MV-4-11 (cell line): ENCODE measurements around the gene NTHL1.

Experiments
- DNase-seq: peaks from one replicate; lab custom pipeline; 2025; lab: John Stamatoyannopoulos, UW

Gene NTHL1

DNA sequence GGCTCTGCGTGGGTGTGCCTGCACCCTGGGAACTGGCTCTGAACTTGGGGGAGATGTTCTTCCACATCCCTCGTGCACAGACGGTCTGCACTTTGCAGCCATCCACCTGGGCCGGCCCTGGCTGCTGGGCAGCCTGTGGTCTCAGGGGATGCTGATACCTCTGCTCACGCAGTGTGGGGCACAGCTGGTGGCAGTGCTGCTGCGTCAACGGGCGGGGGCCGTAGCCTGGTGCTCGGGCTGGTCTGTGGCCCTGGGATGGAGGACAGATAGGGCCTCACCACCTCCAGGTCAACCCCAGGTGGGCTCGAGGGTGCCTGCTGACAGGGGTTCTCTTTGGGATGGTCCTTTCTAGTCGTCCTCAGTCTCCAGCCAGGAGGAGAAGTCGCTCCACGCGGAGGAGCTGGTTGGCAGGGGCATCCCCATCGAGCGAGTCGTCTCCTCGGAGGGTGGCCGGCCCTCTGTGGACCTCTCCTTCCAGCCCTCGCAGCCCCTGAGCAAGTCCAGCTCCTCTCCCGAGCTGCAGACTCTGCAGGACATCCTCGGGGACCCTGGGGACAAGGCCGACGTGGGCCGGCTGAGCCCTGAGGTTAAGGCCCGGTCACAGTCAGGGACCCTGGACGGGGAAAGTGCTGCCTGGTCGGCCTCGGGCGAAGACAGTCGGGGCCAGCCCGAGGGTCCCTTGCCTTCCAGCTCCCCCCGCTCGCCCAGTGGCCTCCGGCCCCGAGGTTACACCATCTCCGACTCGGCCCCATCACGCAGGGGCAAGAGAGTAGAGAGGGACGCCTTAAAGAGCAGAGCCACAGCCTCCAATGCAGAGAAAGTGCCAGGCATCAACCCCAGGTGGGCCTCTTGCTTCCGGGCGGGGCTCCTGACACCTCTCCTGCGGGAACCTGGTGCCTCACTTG is 36.5 kb upstream of the NTHL1 start:
- DNase-seq, result no peak

DNA sequence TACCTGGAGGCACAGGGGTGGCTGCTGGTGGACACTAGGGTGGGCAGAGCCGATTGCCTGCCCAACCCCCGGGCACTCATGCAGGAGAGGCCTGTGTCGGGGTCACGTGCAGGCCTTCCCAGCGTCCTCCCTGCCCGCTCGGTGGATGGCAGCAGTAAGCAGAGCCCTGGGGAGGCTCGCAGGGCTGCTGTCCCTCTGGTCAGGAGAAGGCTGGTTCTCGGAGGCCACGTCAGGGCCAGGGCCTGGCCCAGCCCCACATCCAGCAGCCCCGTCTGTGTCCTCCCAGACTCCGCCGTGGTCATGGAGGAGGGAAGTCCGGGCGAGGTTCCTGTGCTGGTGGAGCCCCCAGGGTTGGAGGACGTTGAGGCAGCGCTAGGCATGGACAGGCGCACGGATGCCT is 35.8 kb upstream of the NTHL1 start:
- DNase-seq, result no peak

DNA sequence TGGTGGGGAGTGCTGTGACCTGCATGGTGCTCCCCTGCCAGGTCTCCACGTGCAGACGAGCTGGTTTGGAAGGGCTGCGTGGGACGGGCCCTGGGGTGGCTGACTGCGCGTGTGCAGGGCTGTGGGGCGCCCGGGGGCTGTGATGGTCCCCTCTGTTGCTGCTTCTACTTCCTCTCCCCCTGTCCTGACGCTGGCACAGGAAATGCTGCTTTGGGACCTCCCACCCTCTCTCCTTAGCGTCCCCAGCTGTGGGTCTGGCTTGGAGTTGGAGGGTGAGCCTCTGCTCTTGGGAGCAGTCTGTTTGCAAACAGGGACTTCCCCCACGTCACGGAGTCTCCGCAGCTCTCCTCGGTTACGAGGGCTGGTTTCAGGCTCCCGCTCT is 35.3 kb upstream of the NTHL1 start:
- no peak for DNase-seq

DNA sequence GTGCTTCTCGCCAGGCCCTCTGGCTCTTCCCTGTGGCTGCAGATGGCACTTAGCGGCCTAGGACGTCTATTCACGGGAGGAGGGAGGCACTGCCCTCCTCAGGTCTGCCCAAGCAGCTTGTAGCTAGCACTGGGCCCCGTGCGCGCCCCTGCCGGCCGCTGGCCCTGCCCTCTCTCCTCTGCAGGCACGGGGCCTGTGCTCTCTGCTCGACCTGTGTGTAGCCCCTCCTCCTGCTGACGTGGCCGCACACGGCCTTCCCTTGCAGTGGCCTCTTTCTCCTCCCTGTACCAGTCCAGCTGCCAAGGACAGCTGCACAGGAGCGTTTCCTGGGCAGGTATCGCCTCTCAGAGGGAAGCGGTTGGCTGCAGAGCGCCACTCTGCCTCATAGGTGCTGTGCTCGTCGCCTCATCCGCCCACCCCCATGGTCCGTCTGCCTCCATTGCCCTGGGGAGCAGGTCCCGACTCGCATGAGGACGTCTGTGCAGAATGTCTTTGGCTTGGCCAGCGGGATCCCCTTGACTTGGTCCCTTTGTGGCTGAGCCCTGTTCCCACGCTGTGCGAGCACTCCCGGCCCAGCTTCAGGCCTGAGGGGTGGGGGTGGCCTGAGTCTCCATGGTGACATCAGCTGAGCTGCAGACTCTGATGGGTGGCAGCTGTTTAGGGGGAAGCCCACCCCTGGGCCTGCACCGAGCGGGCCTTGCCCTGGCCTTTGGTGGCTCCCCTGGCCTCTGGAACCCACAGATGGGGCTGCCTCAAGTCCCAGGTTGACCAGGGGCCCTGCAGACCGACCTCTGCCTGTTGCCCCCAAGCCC is 34.7 kb upstream of the NTHL1 start:
- no peak for DNase-seq

GRCh38 chr16:2081201-2082084 is 33.8 kb upstream of the NTHL1 start:
- no peak for DNase-seq

- DNase-seq, result no peak
Observed at GRCh38 chr16:2079991-2080390, 32.4 kb upstream of the NTHL1 start.

DNA sequence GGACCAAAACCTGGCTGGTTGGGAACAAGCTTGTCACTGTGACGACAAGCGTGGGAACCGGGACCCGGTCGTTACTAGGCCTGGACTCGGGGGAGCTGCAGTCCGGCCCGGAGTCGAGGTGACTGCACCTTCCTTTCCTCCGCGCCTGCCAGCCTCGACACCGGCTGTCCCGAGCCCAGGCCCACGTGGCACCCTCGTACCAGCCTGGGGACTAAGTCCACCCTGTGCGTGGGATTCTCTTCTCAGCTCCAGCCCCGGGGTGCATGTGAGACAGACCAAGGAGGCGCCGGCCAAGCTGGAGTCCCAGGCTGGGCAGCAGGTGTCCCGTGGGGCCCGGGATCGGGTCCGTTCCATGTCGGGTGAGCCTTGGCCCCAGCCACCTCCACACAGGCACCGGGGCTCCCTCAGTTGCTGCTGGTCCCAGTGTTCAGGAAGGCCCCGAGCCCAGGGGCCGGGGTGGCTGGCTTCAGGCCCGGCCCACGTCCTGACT is 31.7 kb upstream of the NTHL1 start:
- no peak for DNase-seq

GRCh38 chr16:2078691-2079090 is 31.1 kb upstream of the NTHL1 start:
- no peak for DNase-seq

DNA sequence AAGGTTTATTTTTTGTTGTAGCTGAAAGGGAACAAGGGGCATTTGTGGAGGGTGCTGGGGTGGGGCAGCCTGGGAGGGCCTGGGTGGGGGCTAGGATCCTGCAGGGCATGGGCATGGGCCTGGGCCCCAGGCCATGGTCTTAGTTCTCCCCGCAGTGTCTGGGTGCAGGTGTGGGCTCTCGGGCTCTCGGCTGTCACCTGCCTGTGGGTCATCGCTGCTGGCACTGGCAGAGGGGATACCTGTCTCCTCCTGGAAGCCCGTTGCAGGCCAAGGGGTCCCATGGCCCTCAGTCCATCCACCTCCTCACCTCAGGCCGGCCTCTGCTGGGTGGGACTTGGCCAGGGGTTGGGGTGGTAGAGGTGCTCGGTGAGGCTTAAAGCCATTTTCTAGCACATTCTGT is 30.5 kb upstream of the NTHL1 start:
- DNase-seq, result no peak

DNA sequence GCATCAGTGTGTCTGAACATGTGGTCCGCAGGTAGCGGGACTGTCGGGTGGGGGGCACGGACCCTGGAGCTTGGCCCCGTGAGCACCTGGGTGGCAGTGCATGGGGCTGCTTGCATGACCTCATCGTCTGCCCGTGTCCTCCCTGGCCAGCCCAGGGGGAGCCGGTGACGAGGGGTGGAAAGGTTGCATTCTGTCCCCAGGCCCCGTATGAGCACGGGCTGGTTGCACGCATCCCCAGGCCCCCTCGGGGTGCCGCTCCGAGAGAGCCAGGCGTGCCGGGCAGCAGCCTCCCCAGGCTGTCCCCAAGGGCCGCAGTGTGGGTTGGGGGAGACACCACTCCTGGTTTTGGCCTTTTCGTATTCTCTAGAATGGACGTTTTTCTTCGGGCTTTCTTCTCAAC is 30.1 kb upstream of the NTHL1 start:
- no peak for DNase-seq

DNA sequence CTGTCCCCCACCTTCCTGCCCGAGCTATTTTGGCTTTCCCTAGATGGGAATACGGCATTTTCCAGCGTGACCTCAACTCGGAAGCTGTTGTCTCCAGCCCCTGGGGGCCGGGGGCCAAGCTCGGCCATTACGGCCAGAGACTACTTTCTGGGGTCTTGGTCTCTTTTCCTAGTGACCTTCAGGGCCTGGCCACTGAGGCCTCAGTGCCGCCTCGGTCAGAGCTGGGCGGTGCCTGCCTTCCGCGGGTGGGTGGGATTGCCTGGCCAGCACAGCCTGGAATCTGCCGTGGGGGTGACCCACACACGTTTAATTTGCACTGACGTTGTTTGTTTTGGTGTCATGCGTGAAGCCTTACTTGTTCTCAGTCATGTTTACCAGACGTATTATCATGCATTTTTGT is 29.4 kb upstream of the NTHL1 start:
- no peak for DNase-seq

DNA sequence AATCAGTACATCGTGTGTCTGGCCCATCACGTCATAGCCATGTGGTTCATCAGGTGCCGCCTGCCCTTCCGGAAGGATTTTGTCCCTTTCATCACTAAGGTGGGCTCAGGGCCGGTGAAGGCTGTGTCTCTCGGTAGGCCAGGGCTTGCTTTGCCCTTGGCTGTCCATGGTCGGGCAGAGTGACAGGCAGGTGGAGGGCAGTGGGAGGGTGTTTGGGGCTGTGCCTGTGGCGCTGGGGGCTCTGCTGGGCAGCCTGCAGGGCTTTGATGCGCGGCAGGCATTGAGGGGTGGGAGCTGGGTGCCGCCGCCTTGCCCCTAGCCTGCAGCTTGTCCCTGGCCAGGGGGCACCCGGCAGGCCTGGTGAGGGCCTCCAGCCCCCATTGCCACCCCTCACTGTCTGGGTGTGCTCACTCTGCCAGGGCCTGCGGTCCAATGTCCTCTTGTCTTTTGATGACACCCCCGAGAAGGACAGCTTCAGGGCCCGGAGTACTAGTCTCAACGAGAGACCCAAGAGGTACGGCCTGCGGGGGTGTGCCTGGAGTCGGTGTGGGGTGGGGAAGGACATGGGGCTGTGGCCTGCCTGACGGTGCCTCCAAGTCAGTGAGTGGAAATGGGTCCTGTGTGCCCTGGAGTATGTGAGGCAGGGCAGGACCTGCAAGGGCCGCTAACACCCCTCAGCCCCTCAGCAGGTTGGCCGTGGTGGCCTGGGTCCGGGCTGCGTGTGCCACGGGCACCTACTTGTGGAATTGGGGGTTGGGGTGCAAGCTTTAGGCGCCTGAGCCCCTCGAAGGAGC is 28.6 kb upstream of the NTHL1 start:
- DNase-seq, result no peak

DNA sequence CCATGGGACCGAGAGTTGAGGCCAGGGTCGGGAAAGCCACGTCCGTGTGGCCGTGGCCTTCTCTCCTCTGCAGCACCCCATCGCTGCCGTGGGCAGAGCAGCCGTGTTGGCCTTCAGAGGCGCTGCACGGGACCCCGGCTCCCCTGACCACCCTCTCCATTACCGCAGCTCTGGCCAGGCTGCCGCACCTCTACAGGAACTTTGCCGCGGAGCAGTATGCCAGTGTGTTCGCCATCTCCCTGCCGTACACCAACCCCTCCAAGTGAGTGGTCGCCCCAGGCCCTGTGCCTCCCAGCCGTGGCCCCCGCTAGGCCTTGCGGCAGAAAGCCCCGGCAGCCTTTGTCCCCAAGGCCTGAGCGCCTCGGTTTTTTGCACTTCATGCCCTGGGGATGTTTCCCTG is 28.0 kb upstream of the NTHL1 start:
- no peak for DNase-seq

GRCh38 chr16:2074071-2074470 is 26.4 kb upstream of the NTHL1 start:
- DNase-seq, result no peak

- no peak for DNase-seq
Observed at GRCh38 chr16:2072926-2073325, 25.3 kb upstream of the NTHL1 start.

- no peak for DNase-seq
Observed at GRCh38 chr16:2071454-2072202, 24.0 kb upstream of the NTHL1 start.

DNA sequence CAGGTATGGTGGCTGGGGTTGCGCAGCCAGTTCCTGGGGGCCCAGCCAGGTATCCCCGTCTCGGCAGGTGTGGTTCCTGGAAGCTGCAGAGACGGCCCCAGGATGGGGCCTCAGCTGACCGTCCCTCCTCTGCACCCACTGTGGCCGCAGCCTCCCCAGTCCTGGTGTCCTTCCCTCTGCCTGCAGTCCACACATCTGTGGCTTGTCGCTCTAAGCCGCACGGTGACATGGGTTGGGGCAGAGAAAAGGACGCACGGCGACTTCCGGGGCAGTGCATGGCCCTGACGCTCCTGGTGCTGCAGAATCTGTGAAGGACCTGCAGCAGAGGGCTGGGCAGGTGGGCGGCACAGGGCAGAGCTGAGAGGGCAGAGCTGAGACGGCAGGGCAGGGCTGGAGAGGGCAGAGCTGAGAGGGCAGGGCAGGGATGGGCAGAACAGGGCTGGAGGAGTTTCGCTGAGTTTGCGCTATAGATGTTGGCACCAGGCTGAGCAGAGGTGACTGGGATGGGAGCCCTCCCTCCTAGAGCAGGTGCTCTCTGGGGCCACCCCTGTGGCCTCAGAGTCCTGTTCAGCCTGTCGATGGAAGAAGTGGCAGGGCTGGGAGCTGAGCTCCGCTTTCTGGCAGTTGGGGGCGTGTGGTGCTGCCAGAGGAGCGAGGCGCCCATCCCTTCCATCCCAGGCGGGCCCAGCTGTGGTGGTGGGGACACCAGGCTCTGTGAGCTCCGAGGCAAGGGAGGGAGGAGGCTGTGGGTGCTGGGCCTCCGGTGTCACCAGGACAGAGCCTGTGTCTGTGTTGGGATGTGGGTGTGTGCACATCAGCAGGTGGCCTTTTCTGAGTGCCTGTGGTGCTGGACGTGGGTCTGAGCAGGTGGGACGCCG is 23.2 kb upstream of the NTHL1 start:
- DNase-seq, result no peak

- DNase-seq, result no peak
Observed at GRCh38 chr16:2066139-2066538, 18.5 kb upstream of the NTHL1 start.

DNA sequence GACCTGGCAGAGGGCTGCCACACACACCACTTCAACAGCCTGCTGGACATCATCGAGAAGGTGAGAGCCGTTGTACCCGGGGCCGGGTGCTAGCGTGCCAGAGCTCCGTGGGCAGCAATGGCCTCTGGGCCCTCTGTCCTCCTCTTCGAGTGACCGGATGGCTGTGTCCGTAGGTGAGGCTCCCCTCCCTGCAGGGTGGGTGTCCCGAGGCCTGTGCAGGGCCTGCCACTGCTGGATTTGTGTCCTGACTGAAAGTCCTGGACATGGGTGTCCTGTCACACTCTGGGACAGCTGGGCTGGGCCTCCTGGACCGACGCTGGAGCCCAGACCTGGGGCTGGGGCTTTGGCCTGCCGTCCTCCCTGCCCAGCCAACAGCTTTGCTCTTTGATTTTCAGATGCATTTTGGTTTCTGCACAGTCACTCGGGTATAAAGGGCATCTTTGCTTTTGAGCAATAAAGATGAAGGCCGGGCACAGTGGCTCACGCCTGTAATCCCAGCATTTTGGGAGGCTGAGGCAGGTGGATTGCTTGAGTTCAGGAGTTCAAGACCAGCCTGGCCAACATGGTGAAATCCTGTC is 16.8 kb upstream of the NTHL1 start:
- no peak for DNase-seq
